DND-41 (cell line): ENCODE data around the gene ADISSP.

Source experiments
- ATAC-seq: fragments of 200-7000 bp; cut with Tn5 transposase; 3 replicates; pipeline ENCODE4 v1.9.1; 2021; ENCODE audit warnings: low read depth; ENCODE audit not compliant: insufficient read depth
- DNase-seq: peaks from one replicate; pipeline ENCODE4 v3.0.0-alpha.2; 2020
- H2AFZ ChIP-seq: 2 replicates; pipeline ENCODE4 v1.6.0; 2012; ENCODE audit warnings: low read depth, low read length
- H3K27ac ChIP-seq: 2 replicates; pipeline ENCODE4 v1.5.1; 2012; ENCODE audit warnings: low read length, inconsistent platforms
- H3K27me3 ChIP-seq: fragments of 200-600 bp; sonication (generic); 2 replicates; pipeline ENCODE4 v1.6.0; 2012; ENCODE audit warnings: low read length, mild to moderate bottlenecking, inconsistent platforms; ENCODE audit not compliant: insufficient read depth, poor library complexity
- H3K36me3 ChIP-seq: 2 replicates; pipeline ENCODE4 v1.5.1; 2012; ENCODE audit warnings: low read length, inconsistent platforms; ENCODE audit not compliant: insufficient read depth
- H3K4me1 ChIP-seq: 2 replicates; pipeline ENCODE4 v1.5.1; 2012; ENCODE audit warnings: mild to moderate bottlenecking, low read length; ENCODE audit not compliant: insufficient read depth
- H3K4me2 ChIP-seq: 2 replicates; pipeline ENCODE4 v1.6.0; 2012; ENCODE audit warnings: mild to moderate bottlenecking, moderate library complexity, low read length, inconsistent platforms; ENCODE audit not compliant: insufficient read depth
- H3K4me3 ChIP-seq, 2 experiments: fragments of 200-600 bp in 1 of 2; shearing (Covaris generic) in 1 of 2; 2 replicates each; pipeline ENCODE4 v1.5.1; 2012 to 2016; ENCODE audit warnings: inconsistent platforms in 2 of 2, low read length in 2 of 2, mild to moderate bottlenecking in 2 of 2, low read depth in 1 of 2, moderate library complexity in 1 of 2
- H3K79me2 ChIP-seq: 2 replicates; pipeline ENCODE4 v1.6.0; 2012; ENCODE audit warnings: low read length, inconsistent platforms; ENCODE audit not compliant: insufficient read depth
- H3K9ac ChIP-seq: 2 replicates; pipeline ENCODE4 v1.6.0; 2012; ENCODE audit warnings: low read depth, mild to moderate bottlenecking, inconsistent platforms, low read length, moderate library complexity
- H3K9me3 ChIP-seq: 2 replicates; pipeline ENCODE4 v1.5.1; 2012; ENCODE audit warnings: low read length, moderate library complexity, mild to moderate bottlenecking, inconsistent platforms; ENCODE audit not compliant: insufficient read depth, severe bottlenecking
- H4K20me1 ChIP-seq: 2 replicates; pipeline ENCODE4 v1.6.0; 2012; ENCODE audit warnings: low read length; ENCODE audit not compliant: insufficient read depth
- EZH2 ChIP-seq: IDR thresholded peaks from 3 replicates; pipeline ENCODE4 v1.6.1; 2012; ENCODE audit warnings: borderline replicate concordance, low read depth, mild to moderate bottlenecking, moderate library complexity, low read length, inconsistent platforms; ENCODE audit not compliant: severe bottlenecking
- TF ChIP-seq, protein P1 (sequence below): IDR thresholded peaks from 2 replicates; pipeline ENCODE4 v1.5.1; 2012; ENCODE audit warnings: borderline replicate concordance, low read length, moderate library complexity, mild to moderate bottlenecking; ENCODE audit not compliant: poor library complexity, severe bottlenecking; ENCODE audit errors: extremely low read depth

ADISSP gene

GRCh38 chr20:3720626-3721025 is 46.9 kb downstream of the ADISSP start:
- Histone ChIP-seq H3K27me3 (no peaks in the 10 kb centered on the region), H2AFZ (no peak overlapping the region), H3K79me2 (no peaks in the 10 kb centered on the region), H3K27ac (no peak overlapping the region), H3K9me3 (no peaks in the 10 kb centered on the region), H3K9ac (no peak overlapping the region), H3K4me1 (no peaks in the 10 kb centered on the region), H3K4me3 (no peak overlapping the region), H3K36me3 (no peaks in the 10 kb centered on the region), H4K20me1 (no peaks in the 10 kb centered on the region), H3K4me2 (no peak overlapping the region)
- DNase-seq (no peak), ATAC-seq (no peak)
- TF ChIP-seq, protein P1, sequence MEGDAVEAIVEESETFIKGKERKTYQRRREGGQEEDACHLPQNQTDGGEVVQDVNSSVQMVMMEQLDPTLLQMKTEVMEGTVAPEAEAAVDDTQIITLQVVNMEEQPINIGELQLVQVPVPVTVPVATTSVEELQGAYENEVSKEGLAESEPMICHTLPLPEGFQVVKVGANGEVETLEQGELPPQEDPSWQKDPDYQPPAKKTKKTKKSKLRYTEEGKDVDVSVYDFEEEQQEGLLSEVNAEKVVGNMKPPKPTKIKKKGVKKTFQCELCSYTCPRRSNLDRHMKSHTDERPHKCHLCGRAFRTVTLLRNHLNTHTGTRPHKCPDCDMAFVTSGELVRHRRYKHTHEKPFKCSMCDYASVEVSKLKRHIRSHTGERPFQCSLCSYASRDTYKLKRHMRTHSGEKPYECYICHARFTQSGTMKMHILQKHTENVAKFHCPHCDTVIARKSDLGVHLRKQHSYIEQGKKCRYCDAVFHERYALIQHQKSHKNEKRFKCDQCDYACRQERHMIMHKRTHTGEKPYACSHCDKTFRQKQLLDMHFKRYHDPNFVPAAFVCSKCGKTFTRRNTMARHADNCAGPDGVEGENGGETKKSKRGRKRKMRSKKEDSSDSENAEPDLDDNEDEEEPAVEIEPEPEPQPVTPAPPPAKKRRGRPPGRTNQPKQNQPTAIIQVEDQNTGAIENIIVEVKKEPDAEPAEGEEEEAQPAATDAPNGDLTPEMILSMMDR, result no peak
- TF ChIP-seq EZH2, result no peak

- ATAC-seq (no peak), DNase-seq (no peak)
- Histone ChIP-seq H4K20me1 (no peaks in the 10 kb centered on the region), H3K9me3 (no peaks in the 10 kb centered on the region), H3K9ac (no peak overlapping the region), H3K36me3 (no peaks in the 10 kb centered on the region), H3K27me3 (no peaks in the 10 kb centered on the region), H2AFZ (no peak overlapping the region), H3K4me3 (no peak overlapping the region), H3K27ac (no peak overlapping the region), H3K4me2 (no peak overlapping the region), H3K79me2 (no peaks in the 10 kb centered on the region), H3K4me1 (no peaks in the 10 kb centered on the region)
- TF ChIP-seq EZH2, result no peak
- TF ChIP-seq, protein P1, result no peak
These were observed 47.5 kb downstream of the ADISSP start for GRCh38 chr20:3720068-3720467.

- Histone ChIP-seq H3K9me3 (no peaks in the 10 kb centered on the region), H3K4me3 (no peak overlapping the region), H3K36me3 (no peaks in the 10 kb centered on the region), H3K27me3 (no peaks in the 10 kb centered on the region), H3K27ac (no peak overlapping the region), H4K20me1 (no peaks in the 10 kb centered on the region), H3K79me2 (no peaks in the 10 kb centered on the region), H3K4me1 (no peaks in the 10 kb centered on the region), H2AFZ (no peak overlapping the region), H3K4me2 (no peak overlapping the region), H3K9ac (no peak overlapping the region)
- no peak for ATAC-seq
- TF ChIP-seq, protein P1, result no peak
- no peak for TF ChIP-seq EZH2
- no peak for DNase-seq
These were observed 48.5 kb downstream of the ADISSP start for GRCh38 chr20:3719046-3719445.
